DND-41 (cell line): ENCODE results near the gene PGAP2.

Source experiments
- ATAC-seq: fragments of 200-7000 bp; cut with Tn5 transposase; 3 replicates; pipeline ENCODE4 v1.9.1; 2021; ENCODE audit warnings: low read depth; ENCODE audit not compliant: insufficient read depth
- DNase-seq: peaks from one replicate; pipeline ENCODE4 v3.0.0-alpha.2; 2020
- H2AFZ ChIP-seq: 2 replicates; pipeline ENCODE4 v1.6.0; 2012; ENCODE audit warnings: low read depth, low read length
- H3K27ac ChIP-seq: 2 replicates; pipeline ENCODE4 v1.5.1; 2012; ENCODE audit warnings: low read length, inconsistent platforms
- H3K27me3 ChIP-seq: fragments of 200-600 bp; sonication (generic); 2 replicates; pipeline ENCODE4 v1.6.0; 2012; ENCODE audit warnings: low read length, mild to moderate bottlenecking, inconsistent platforms; ENCODE audit not compliant: insufficient read depth, poor library complexity
- H3K36me3 ChIP-seq: 2 replicates; pipeline ENCODE4 v1.5.1; 2012; ENCODE audit warnings: low read length, inconsistent platforms; ENCODE audit not compliant: insufficient read depth
- H3K4me1 ChIP-seq: 2 replicates; pipeline ENCODE4 v1.5.1; 2012; ENCODE audit warnings: mild to moderate bottlenecking, low read length; ENCODE audit not compliant: insufficient read depth
- H3K4me2 ChIP-seq: 2 replicates; pipeline ENCODE4 v1.6.0; 2012; ENCODE audit warnings: mild to moderate bottlenecking, moderate library complexity, low read length, inconsistent platforms; ENCODE audit not compliant: insufficient read depth
- H3K4me3 ChIP-seq, 2 experiments: fragments of 200-600 bp in 1 of 2; shearing (Covaris generic) in 1 of 2; 2 replicates each; pipeline ENCODE4 v1.5.1; 2012 to 2016; ENCODE audit warnings: inconsistent platforms in 2 of 2, low read length in 2 of 2, mild to moderate bottlenecking in 2 of 2, low read depth in 1 of 2, moderate library complexity in 1 of 2
- H3K79me2 ChIP-seq: 2 replicates; pipeline ENCODE4 v1.6.0; 2012; ENCODE audit warnings: low read length, inconsistent platforms; ENCODE audit not compliant: insufficient read depth
- H3K9ac ChIP-seq: 2 replicates; pipeline ENCODE4 v1.6.0; 2012; ENCODE audit warnings: low read depth, mild to moderate bottlenecking, inconsistent platforms, low read length, moderate library complexity
- H3K9me3 ChIP-seq: 2 replicates; pipeline ENCODE4 v1.5.1; 2012; ENCODE audit warnings: low read length, moderate library complexity, mild to moderate bottlenecking, inconsistent platforms; ENCODE audit not compliant: insufficient read depth, severe bottlenecking
- H4K20me1 ChIP-seq: 2 replicates; pipeline ENCODE4 v1.6.0; 2012; ENCODE audit warnings: low read length; ENCODE audit not compliant: insufficient read depth
- EZH2 ChIP-seq: IDR thresholded peaks from 3 replicates; pipeline ENCODE4 v1.6.1; 2012; ENCODE audit warnings: borderline replicate concordance, low read depth, mild to moderate bottlenecking, moderate library complexity, low read length, inconsistent platforms; ENCODE audit not compliant: severe bottlenecking
- TF ChIP-seq, protein P1 (sequence below): IDR thresholded peaks from 2 replicates; pipeline ENCODE4 v1.5.1; 2012; ENCODE audit warnings: borderline replicate concordance, low read length, moderate library complexity, mild to moderate bottlenecking; ENCODE audit not compliant: poor library complexity, severe bottlenecking; ENCODE audit errors: extremely low read depth

PGAP2 gene

DNA sequence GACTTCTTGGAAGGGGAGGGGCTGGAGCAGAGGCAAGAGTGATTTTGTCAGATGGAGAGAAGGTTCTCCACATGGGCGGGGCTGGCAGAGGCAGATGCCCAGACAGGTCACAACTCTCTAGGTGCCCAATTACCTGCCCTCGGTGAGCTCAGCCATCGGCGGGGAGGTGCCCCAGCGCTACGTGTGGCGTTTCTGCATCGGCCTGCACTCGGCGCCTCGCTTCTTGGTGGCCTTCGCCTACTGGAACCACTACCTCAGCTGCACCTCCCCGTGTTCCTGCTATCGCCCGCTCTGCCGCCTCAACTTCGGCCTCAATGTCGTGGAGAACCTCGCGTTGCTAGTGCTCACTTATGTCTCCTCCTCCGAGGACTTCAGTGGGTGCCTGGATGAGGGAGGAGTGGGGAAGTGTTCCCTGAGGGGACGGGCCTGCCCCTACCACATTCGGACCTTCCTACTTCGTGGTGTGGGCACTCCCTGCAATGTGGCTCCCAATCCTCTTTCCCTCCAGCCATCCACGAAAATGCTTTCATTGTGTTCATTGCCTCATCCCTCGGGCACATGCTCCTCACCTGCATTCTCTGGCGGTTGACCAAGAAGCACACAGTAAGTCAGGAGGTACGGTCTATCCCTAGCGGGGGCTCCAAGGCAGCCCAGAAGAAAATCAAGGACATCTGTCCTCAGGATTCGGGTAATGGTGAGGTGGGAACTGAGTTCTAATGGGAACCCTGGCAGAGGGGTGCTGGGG, 15.6 kb downstream of the PGAP2 start:
- Histone ChIP-seq H3K36me3 (peaks cover 56% of the 10 kb centered on the region), H3K27me3 (no peaks in the 10 kb centered on the region), H3K27ac (no peak overlapping the region), H3K4me2 (no peak overlapping the region), H3K79me2 (peaks cover 5% of the 10 kb centered on the region; the same call in 1 of the 2 replicates), H4K20me1 (peaks cover 20% of the 10 kb centered on the region), H3K4me3 (no peak overlapping the region), H3K9me3 (no peaks in the 10 kb centered on the region), H3K4me1 (no peaks in the 10 kb centered on the region), H2AFZ (no peak overlapping the region), H3K9ac (no peak overlapping the region)
- DNase-seq: no peak
- ATAC-seq: no peak
- TF ChIP-seq, protein P1, sequence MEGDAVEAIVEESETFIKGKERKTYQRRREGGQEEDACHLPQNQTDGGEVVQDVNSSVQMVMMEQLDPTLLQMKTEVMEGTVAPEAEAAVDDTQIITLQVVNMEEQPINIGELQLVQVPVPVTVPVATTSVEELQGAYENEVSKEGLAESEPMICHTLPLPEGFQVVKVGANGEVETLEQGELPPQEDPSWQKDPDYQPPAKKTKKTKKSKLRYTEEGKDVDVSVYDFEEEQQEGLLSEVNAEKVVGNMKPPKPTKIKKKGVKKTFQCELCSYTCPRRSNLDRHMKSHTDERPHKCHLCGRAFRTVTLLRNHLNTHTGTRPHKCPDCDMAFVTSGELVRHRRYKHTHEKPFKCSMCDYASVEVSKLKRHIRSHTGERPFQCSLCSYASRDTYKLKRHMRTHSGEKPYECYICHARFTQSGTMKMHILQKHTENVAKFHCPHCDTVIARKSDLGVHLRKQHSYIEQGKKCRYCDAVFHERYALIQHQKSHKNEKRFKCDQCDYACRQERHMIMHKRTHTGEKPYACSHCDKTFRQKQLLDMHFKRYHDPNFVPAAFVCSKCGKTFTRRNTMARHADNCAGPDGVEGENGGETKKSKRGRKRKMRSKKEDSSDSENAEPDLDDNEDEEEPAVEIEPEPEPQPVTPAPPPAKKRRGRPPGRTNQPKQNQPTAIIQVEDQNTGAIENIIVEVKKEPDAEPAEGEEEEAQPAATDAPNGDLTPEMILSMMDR: no peak
- no peak for TF ChIP-seq EZH2

DNA sequence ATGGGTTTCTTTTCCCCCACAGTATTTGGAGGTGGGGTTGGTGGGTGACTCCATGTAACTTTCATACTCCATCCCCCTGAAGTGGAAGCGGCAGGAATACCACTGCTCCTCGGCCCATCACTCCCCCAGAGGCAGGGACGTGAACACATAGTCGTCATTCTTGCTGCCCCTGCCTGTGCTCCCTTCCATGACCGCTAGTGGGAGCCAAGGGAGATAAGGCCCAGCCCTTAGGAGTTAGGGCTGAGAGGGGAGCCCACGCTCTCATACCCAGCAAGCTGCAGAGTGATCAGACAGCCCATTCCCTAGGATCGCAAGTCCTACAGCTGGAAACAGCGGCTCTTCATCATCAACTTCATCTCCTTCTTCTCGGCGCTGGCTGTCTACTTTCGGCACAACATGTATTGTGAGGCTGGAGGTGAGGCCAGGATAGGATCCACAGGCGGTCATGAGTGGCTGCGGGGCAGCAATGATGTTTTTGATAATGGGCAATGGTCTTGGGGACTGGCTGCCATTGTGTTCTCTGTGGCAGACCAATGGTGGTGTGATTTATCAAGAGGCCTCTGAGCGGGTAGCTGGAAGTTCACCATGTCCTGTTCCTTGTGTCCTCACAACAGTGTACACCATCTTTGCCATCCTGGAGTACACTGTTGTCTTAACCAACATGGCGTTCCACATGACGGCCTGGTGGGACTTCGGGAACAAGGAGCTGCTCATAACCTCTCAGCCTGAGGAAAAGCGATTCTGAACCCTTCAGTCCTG, 16.5 kb downstream of the PGAP2 start:
- peaks cover 20% of the 10 kb centered on the region for H4K20me1 ChIP-seq
- H3K9me3 ChIP-seq: no peaks in the 10 kb centered on the region
- no peak overlapping the region for H3K4me2 ChIP-seq
- TF ChIP-seq EZH2: no peak
- TF ChIP-seq, protein P1: peak; percentile 82
- H3K36me3 ChIP-seq: peaks cover 57% of the 10 kb centered on the region
- no peak overlapping the region for H3K27ac ChIP-seq
- no peak overlapping the region for H3K9ac ChIP-seq
- peak; percentile 74 for DNase-seq
- no peak overlapping the region for H2AFZ ChIP-seq
- peak; percentile 84 for ATAC-seq
- no peak overlapping the region for H3K4me3 ChIP-seq
- no peaks in the 10 kb centered on the region for H3K4me1 ChIP-seq
- H3K27me3 ChIP-seq: no peaks in the 10 kb centered on the region
- H3K79me2 ChIP-seq: peaks cover 9% of the 10 kb centered on the region

DNA sequence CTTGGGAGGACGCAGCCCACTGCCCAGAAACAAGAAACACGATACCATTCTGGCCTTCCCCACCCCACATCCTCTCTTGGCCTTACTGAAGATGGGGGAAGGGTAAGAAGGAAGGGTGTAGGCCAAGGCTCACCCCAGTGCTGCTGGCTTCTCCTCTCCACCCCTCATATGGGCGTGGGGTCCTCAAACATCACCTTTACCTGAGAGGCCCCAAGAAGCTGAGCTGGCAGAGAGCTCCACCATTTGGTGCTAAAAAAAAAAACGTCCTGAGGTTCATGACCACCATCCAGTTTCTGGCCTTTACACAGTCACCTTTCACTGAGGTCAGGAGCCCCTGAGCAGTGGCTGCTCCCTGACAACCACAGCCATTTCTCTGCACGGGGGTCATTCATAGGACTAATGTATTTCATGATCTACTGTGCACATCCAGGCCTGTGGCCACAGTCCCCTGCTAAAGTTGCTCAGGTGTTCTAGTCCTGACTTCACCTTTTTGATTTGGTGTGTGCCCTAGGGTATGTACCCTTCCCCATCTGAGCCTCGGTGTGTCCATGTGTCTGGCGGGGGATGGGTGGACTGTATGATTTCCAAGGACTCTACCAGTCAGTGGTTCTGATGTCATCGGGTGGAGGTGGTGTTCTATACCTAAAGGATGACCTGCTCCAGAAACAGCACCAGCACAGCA, 17.3 kb downstream of the PGAP2 start:
- Histone ChIP-seq H2AFZ (no peak overlapping the region), H3K4me1 (no peaks in the 10 kb centered on the region), H3K9ac (no peak overlapping the region), H3K4me3 (no peak overlapping the region), H3K27ac (no peak overlapping the region), H3K79me2 (peaks cover 15% of the 10 kb centered on the region), H3K27me3 (no peaks in the 10 kb centered on the region), H3K9me3 (no peaks in the 10 kb centered on the region), H3K4me2 (no peak overlapping the region), H4K20me1 (peaks cover 27% of the 10 kb centered on the region), H3K36me3 (peaks cover 62% of the 10 kb centered on the region)
- DNase-seq: no peak
- TF ChIP-seq EZH2: no peak
- TF ChIP-seq, protein P1: no peak
- peak; percentile 13; the same call in 1 of the 3 replicates for ATAC-seq
